Heart left ventricle (tissue), 13 donors: Measurements from ENCODE around the gene UBE3A.

Experiments
- CTCF ChIP-seq, 12 donors: fragments of 200-600 bp; sonication (generic) in 4 of 12; IDR thresholded peaks; one replicate each; pipeline versions ENCODE4 v1.5.0 to v1.8.0; 2018 to 2022; ENCODE audit warnings: antibody characterized with exemption in 12 of 12, mild to moderate bottlenecking in 5 of 12
- POLR2A ChIP-seq, 2 donors: fragments of 450-650 bp; IDR thresholded peaks; one replicate each; pipeline ENCODE4 v1.6.1; 2017; ENCODE audit warnings: antibody characterized with exemption in 2 of 2, mild to moderate bottlenecking in 2 of 2, moderate library complexity in 2 of 2
- donor health status: ischemic (EF 13 %, LVEDD 7.1; RV severe dilation, severe dysfunction).
- donor health status: DM: no; HTN: yes; CAD: no.
- donor health status: DM: no; HTN: no; CAD: no.
- donor health status: ischemic (EF 25% LVEDD 6.9; RV normal size, moderate dysfunction).
- donor health status: ischemic (EF 25% LVEDD 5.7; RV mildly dilated, moderate dysfunction).
- donor health status: ischemic (EF 35%, LVEDD 5.7; RV mildly dilated, moderate dysfunction).
- donor health status: nonischemic (EF 11% LVEDD 7.7; RV severe dilation, severe dysfunction).
- donor health status: DM: yes; HTN: yes; CAD: no.
- donor health status: PGD.
- donor health status: ischemic (EF 29% LVEDD 5.4; RV normal size, mild dysfunction).
- donor health status: nonischemic (EF 23%, LVEDD 6.1; RV moderate dilation, normal function).

DNA sequence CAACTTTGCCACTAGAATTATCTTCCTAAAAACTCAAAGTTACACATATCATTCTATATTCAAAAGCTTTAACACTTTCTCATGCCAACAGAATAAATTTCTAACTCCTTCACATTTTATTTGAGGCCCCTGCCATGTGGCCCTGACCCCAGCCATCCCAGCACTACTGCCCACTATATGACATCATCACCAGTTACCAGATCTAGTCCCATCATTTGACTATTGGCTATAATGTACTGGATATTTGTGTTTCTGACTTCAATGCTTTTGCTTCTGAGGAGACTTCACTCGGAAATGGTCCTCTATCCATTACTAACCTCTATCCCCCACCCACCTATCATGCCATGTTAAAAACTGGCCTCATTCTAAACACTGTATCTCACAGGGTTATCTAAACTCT lies 23.6 kb downstream of the UBE3A start:
- TF ChIP-seq CTCF (IDR thresholded peaks at IDR 0.05) (no peak), POLR2A (IDR thresholded peaks at IDR 0.05) (no peak)
